A549 (cell line): ENCODE measurements around the gene EMB. TPM values are rescaled to one million over a fixed set of nuclear protein-coding genes. Genes with fewer than 3 reads are reported as not detected.

Source experiments
- ATAC-seq, 2 experiments: fragments of 200-7000 bp in 1 of 2; fragments of >200 bp in 1 of 2; cut with Nextera tagmentation in 1 of 2; cut with Tn5 transposase in 1 of 2; 3 replicates each; pipeline versions ENCODE4 v1.8.0 to v1.9.1; 2018 to 2020; ENCODE audit warnings: mild to moderate bottlenecking in 1 of 2, moderate library complexity in 1 of 2
- CTCF ChIA-PET: fragments of 300-600 bp; sonication (Branson Sonifier 250); formaldehyde crosslinking; extraction: SDS; loops from one replicate; lab custom pipeline; 2021; ENCODE audit warnings: antibody characterized with exemption, inconsistent platforms; lab: Yijun Ruan, JAX
- POLR2A ChIA-PET: fragments of 350-600 bp; formaldehyde crosslinking; extraction: SDS; loops from one replicate; lab custom pipeline; 2021; ENCODE audit warnings: antibody characterized with exemption, inconsistent platforms; lab: Yijun Ruan, JAX
- DNase-seq, 2 experiments: peaks; one replicate each; pipeline versions ENCODE4 v3.0.0 to v3.0.0-alpha.2; 2011 to 2016; ENCODE audit warnings: low read depth in 1 of 2, low spot score in 1 of 2
- FAIRE-seq: peaks from 2 replicates; lab custom pipeline; 2011; peaks lifted over from hg19 to GRCh38; lab: Jason Lieb, UNC
- H3K27ac ChIP-seq, 2 experiments: fragments of >200 bp; sonication (Bioruptor Twin); formaldehyde crosslinking; 3 replicates each; pipeline ENCODE4 v1.5.1; 2016 to 2017
- H3K4me1 ChIP-seq: fragments of >200 bp; sonication (Bioruptor Twin); formaldehyde crosslinking; 3 replicates; pipeline ENCODE4 v1.6.1; 2016
- H3K4me2 ChIP-seq: fragments of >200 bp; sonication (Bioruptor Twin); formaldehyde crosslinking; 3 replicates; pipeline ENCODE4 v1.6.1; 2016
- H3K4me3 ChIP-seq: fragments of >200 bp; sonication (Bioruptor Twin); formaldehyde crosslinking; 3 replicates; pipeline ENCODE4 v1.5.1; 2016
- H3K9me3 ChIP-seq: fragments of >200 bp; sonication (Bioruptor Twin); formaldehyde crosslinking; 3 replicates; pipeline ENCODE4 v1.6.1; 2016
- BCL3 ChIP-seq: fragments of >200 bp; sonication (Bioruptor Twin); formaldehyde crosslinking; IDR thresholded peaks from 3 replicates; pipeline ENCODE4 v1.6.1; 2016
- CEBPB ChIP-seq, 2 experiments: fragments of >200 bp in 1 of 2; sonication (Bioruptor Twin) in 1 of 2; formaldehyde crosslinking in 1 of 2; IDR thresholded peaks; 2 replicates each; pipeline ENCODE4 v1.6.1; 2012 to 2016
- CHD4 ChIP-seq: fragments of 200-600 bp; sonication (generic); IDR thresholded peaks from 2 replicates; pipeline ENCODE4 v1.6.1; 2016; ENCODE audit warnings: antibody characterized with exemption, mild to moderate bottlenecking, borderline replicate concordance
- EHF ChIP-seq: fragments of 250-450 bp; sonication (Bioruptor Pico); IDR thresholded peaks from 2 replicates; pipeline ENCODE4 v1.5.0; 2020; ENCODE audit warnings: mild to moderate bottlenecking
- EHMT2 ChIP-seq: fragments of 200-600 bp; sonication (generic); IDR thresholded peaks from 2 replicates; pipeline ENCODE4 v1.6.1; 2016; ENCODE audit warnings: antibody characterized with exemption, low read depth, mild to moderate bottlenecking, moderate library complexity
- GATA3 ChIP-seq: IDR thresholded peaks from 2 replicates; pipeline ENCODE4 v1.6.1; 2012; ENCODE audit warnings: borderline replicate concordance
- HES2 ChIP-seq: fragments of >200 bp; sonication (Bioruptor Twin); formaldehyde crosslinking; IDR thresholded peaks from 2 replicates; pipeline ENCODE4 v1.6.1; 2016
- HEYL ChIP-seq: fragments of 250-450 bp; sonication (Bioruptor Pico); IDR thresholded peaks from 2 replicates; pipeline ENCODE4 v1.8.0; 2021; ENCODE audit warnings: mild to moderate bottlenecking, moderate library complexity
- HOXA7 ChIP-seq: fragments of 250-450 bp; sonication (Bioruptor Pico); IDR thresholded peaks from 2 replicates; pipeline ENCODE4 v1.5.0; 2020; ENCODE audit warnings: mild to moderate bottlenecking, moderate library complexity
- HOXB13 ChIP-seq: fragments of 250-450 bp; sonication (Bioruptor Pico); IDR thresholded peaks from 2 replicates; pipeline ENCODE4 v1.5.0; 2020; ENCODE audit warnings: low read depth, mild to moderate bottlenecking, moderate library complexity
- KDM5A ChIP-seq: fragments of 200-600 bp; sonication (generic); IDR thresholded peaks from 2 replicates; pipeline ENCODE4 v1.6.1; 2016; ENCODE audit warnings: antibody characterized with exemption, mild to moderate bottlenecking
- MAX ChIP-seq: IDR thresholded peaks from 2 replicates; pipeline ENCODE4 v1.6.1; 2012
- MAZ ChIP-seq: fragments of 150-350 bp; IDR thresholded peaks from 2 replicates; pipeline ENCODE4 v1.6.1; 2014; ENCODE audit warnings: antibody characterized with exemption, low read depth, low read length, borderline replicate concordance
- RARB ChIP-seq: fragments of 250-450 bp; sonication (Bioruptor Pico); IDR thresholded peaks from 2 replicates; pipeline ENCODE4 v1.8.0; 2021; ENCODE audit warnings: mild to moderate bottlenecking, moderate library complexity
- RCOR1 ChIP-seq: fragments of 150-350 bp; IDR thresholded peaks from 2 replicates; pipeline ENCODE4 v1.6.1; 2014; ENCODE audit warnings: antibody characterized with exemption, low read length, low read depth
- TFCP2L1 ChIP-seq: fragments of 250-450 bp; sonication (Bioruptor Pico); IDR thresholded peaks from 2 replicates; pipeline ENCODE4 v1.5.0; 2021; ENCODE audit warnings: mild to moderate bottlenecking
- TP53 ChIP-seq: fragments of 250-450 bp; sonication (Bioruptor Pico); IDR thresholded peaks from 2 replicates; pipeline ENCODE4 v1.5.0; 2021; ENCODE audit warnings: mild to moderate bottlenecking, moderate library complexity
- USF2 ChIP-seq: fragments of 450-650 bp; IDR thresholded peaks from 2 replicates; pipeline ENCODE4 v1.6.1; 2014; ENCODE audit warnings: antibody characterized with exemption
- ZFP36 ChIP-seq: fragments of 450-650 bp; IDR thresholded peaks from 2 replicates; pipeline ENCODE4 v1.6.1; 2014; ENCODE audit warnings: borderline replicate concordance; ENCODE audit not compliant: partially characterized antibody
- ZNF302 ChIP-seq: fragments of 250-450 bp; sonication (Bioruptor Pico); IDR thresholded peaks from 2 replicates; pipeline ENCODE4 v1.9.0; 2021; ENCODE audit warnings: inconsistent platforms, mild to moderate bottlenecking, moderate library complexity
- WGBS: methylation state at CpG from one replicate; pipeline ENCODE4 v1.1.6; 2017; ENCODE audit errors: missing lambda C conversion rate; 5-methylcytosine and 5-hydroxymethylcytosine counted together
- polyA plus RNA-seq, 4 experiments: library from polyadenylated mRNA; depleted of rRNA in 3 of 4; stranded (reverse); fragments of >200 nt; fragmentation: RNase III in 1 of 4; extraction: RNeasy Plus Mini Kit Qiagen cat#74134 plus additional on column Dnase treatment in 1 of 4; gene quantifications; 2 replicates in 3 of 4; 3 replicates in 1 of 4; pipeline ENCODE4 v1.2.3, GENCODE V29; 2011 to 2017

EMB gene
- polyA plus RNA-seq, 2 of the 4 experiments (the other 2 are of a cell fraction) = 5.2 to 11.9 TPM

GRCh38 chr5:50359187-50359586 lies 81.9 kb downstream of the EMB start (continued):
- TF ChIP-seq HES2 = no peak
- TF ChIP-seq, all 56 proteins: peak for 0

GRCh38 chr5:50352382-50352781 lies 88.7 kb downstream of the EMB start:
- H3K27ac ChIP-seq = no peak overlapping the region
- DNase-seq (no peak), ATAC-seq (no peak), FAIRE-seq (no peak)
- no peak overlapping the region for H3K4me3 ChIP-seq
- 26% methylated on average over 2 of the region's 2 CpGs for WGBS
- ChIA-PET POLR2A (no interaction called here), CTCF (no interaction called here)
- H3K4me1 ChIP-seq = no peaks in the 10 kb centered on the region
- H3K9me3 ChIP-seq = no peaks in the 10 kb centered on the region
- TF ChIP-seq CHD4 (no peak), MAZ (no peak), BCL3 (no peak), TFCP2L1 (CRISPR knock-in tag) (no peak), KDM5A (no peak), USF2 (no peak), RARB (CRISPR knock-in tag) (no peak), TP53 (CRISPR knock-in tag) (no peak), RCOR1 (no peak), HES2 (no peak), EHF (CRISPR knock-in tag) (no peak), GATA3 (no peak), ZFP36 (no peak), HOXA7 (CRISPR knock-in tag) (no peak), CEBPB (IDR thresholded peaks at IDR 0.05) (no peak), HOXB13 (CRISPR knock-in tag) (no peak), HEYL (CRISPR knock-in tag) (no peak), MAX (no peak), EHMT2 (no peak), ZNF302 (CRISPR knock-in tag) (no peak)
- no peak overlapping the region for H3K4me2 ChIP-seq

Other genes with a start within 250 kb of the EMB start
- gene PARP8, start 225.3 kb upstream of the EMB start, polyA plus RNA-seq (2011; rRNA removed) = 0.36 and 0.48 TPM in 2 replicates
- gene PARP8, start 225.3 kb upstream of the EMB start, polyA plus RNA-seq (2017; fragmentation: RNase III; extraction: RNeasy Plus Mini Kit Qiagen cat#74134 plus additional on column Dnase treatment) = 0.01 to 0.11 TPM (median 0.04 TPM) in 3 replicates